Kasumi-1 (cell line): Measurements from ENCODE around the gene KIF2A.
"Not testable (repeated sequence)": the region's sequence is repeated elsewhere in the genome, so short reads cannot be mapped to it uniquely, and the experiment has no call there.

ENCODE experiments used
- DNase-seq, 2 experiments: peaks; one replicate each; lab custom pipeline; 2025; lab: John Stamatoyannopoulos, UW

Gene KIF2A

DNA sequence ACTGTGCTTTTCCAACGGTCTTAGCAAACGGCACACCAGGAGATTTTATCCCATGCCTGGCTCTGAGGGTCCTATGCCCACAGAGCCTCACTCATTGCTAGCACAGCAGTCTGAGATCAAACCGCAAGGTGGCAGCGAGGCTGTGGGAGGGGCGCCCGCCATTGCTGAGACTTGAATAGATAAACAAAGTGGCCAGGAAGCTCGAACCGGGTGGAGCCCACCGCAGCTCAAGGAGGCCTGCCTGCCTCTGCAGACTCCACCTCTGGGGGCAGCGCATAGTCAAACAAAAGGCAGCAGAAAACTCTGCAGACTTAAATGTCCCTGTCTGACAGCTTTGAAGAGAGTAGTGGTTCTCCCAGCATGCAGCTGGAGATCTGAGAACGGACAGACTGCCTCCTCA lies 14.2 kb upstream of the KIF2A start:
- not testable (repeated sequence) for DNase-seq

- no peak for DNase-seq
Observed at GRCh38 chr5:62296998-62297397, 9.0 kb upstream of the KIF2A start.

DNA sequence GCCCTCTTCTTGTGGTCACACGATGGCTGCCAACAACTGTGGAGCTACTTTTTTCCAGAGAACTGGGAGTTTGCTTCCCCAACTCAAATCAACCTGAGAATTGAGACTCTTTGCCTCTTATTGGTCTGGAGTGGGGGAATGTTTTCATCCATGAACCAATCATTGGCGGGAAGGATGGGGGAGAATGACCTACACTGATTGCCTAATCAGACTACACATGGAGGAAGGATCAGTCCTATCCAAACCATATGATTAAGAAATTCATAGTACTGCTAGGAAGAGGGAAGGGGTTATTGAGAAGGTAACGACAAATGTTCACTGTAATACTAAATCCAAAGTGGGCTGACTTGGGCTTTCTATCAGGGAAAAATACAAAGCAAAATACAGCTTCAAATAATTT lies 7.9 kb upstream of the KIF2A start:
- DNase-seq, result no peak

DNA sequence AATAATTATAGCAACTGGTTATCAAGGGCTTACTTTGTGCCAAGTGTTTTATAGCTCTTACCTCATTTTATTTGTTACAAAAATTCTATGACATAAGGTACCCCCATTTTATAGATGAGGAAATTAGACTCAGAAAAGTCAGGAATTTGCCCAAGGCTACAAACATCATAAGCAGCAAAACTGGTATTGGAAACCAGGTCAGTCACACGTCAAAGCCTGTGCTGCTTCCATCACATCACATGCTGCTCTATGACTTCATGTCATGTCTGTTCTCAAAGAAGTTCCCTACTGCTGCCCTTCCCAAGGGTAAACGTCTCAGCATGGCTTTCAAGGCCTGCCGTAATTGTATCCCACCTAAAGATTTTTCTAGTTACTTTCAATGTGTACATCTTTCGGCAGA lies 6.9 kb upstream of the KIF2A start:
- no peak for DNase-seq

DNA sequence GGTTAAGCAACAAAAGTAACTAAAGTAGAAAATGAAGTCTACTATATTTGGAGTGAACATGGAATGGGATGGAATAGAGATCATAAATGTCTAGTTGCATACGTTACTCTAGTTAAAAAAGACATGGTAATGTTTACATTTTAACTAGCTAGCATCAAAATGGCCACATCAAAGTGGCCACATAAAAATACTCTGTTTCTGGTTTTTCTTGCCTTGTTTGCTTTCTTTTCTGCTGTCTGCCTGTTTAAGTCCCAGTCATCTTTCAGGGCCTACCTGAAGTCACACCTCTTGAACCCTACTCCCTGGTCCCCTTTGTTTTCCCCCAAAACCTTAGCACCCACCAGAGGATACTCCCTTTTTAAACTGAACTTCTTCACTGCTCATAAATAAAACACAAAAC lies 6.4 kb upstream of the KIF2A start:
- DNase-seq, result no peak

GRCh38 chr5:62305358-62305714 lies 670 bp upstream of the KIF2A start:
- no peak for DNase-seq

DNA sequence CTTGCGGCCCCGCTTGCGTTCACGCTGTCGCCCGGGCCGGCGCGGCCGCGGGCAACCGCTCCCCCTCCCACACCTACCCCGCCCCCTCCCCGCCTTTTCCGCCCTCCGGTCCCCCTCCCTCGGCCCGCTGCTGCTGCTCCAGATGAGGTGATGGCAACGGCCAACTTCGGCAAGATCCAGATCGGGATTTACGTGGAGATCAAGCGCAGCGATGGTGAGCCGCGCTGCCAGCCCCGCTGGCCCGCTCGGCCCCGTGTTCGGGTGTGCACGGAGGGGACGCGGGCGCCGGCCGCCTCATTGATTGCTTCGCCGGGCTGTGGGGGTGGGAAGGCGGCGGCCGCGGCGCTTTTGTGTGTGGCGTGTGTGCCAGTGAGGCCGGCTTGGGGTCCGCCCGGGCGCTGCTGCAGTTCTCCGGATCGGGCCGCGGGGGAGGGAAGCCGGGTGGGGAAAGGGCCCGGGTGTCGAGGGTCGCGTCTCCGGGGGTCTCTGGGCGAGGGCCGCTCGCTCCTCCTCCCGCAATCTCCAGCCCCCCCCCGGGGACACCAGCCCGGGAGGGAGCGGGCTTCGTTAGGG lies 403 bp downstream of the KIF2A start:
- DNase-seq, result peak; percentile 64 to 76

DNA sequence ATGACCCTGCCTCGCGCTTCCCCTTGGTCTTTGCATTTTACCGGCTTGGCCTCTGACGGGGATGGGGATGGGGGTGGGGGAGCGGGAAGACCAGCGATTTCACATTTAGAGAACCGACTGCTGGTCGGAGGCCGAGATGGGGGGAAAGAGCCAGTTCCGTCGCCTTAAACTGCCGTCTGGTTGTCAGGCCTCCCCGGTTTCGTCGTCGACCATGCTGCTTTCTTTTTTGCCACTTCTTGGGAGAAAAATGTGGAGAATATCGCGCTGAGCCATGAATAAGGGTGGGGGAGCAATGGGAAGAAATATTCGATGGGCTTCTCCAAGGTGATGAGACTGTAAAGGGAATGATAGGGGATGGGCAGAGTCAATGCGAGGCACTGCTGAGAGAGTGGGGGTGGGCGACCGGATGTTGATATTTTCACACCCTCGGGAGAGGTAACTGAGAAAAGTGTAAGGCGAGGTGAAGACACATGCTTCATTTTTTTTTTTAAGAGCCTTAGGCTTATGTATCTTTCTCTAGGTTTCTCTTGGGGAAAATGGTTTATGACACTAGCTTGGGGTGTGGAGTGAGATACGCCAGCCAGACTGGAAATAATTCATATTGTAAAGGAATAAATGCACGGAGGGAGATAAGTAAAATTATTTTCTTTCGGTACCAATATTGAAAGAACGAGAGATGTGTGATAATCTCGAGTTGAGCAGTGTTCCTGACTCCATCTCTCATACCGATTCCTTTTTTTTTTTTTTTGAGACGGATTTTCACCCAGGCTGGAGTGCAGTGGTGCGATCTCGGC lies 1.1 kb downstream of the KIF2A start:
- peak; percentile 49 to 58 for DNase-seq

DNA sequence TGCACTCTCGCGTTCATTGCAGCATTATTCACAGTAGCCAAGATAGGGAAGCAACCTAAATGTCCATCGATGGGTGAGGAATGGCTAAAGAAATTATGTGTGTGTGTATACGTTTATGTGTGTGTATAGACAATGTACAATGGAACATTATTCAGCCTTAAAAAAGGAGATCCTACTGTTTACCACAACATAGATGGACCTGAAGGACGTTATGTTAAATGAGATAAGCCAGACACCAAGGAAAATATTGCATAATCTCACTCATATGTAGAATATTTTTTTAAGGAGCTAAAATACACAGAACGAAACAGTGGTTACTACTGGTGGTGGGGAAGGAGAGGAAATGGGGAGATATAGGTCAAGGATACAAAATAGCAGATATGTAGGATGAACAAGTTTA lies 2.4 kb downstream of the KIF2A start:
- DNase-seq, result no peak

GRCh38 chr5:62309107-62309506 lies 3.1 kb downstream of the KIF2A start:
- peak in 1 of 2 experiments; percentile 19 for DNase-seq

- DNase-seq, result no peak
Observed at GRCh38 chr5:62310426-62311143, 4.6 kb downstream of the KIF2A start.

GRCh38 chr5:62312036-62312435 lies 6.0 kb downstream of the KIF2A start:
- no peak for DNase-seq

GRCh38 chr5:62312674-62313073 lies 6.7 kb downstream of the KIF2A start:
- DNase-seq, result no peak

GRCh38 chr5:62314213-62314830 lies 8.3 kb downstream of the KIF2A start:
- DNase-seq, result no peak

DNA sequence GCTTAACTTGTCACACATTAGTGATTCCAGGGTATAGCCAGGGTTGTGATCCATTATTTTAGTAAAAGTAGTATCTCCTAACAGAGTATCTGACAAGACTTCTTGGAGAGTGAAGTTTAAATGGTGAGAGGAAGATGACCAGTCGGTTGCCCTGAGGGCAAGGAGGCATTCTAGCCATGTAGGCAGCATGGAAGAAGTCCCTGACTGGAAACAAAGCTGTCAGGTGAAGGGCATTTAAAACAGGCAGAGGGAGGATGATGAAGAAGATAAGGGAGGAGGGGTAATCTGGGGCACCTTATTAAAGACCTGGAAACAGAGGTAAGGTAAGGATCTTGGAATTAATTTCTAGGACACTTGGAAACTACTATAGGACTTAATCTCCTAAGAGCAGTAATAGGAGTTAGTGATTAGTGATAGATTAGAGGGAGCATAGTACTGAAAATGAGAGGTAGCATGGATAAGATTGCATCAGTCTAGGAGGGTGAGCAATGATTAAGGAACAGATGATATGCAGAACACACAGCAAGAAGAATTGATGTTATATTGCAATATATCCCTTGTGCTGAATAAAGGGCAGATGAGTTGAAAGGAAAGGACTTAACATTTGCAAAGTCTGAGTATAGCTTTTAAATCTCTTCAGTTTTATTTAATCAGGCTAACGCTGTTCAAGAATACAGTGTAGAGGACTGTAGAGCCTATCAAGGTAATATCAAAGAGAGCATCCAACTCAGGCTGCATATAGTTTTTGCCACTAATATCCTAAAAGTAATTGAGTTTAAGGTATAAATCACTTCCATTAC lies 9.6 kb downstream of the KIF2A start:
- DNase-seq, result no peak

GRCh38 chr5:62316176-62316502 lies 10.1 kb downstream of the KIF2A start:
- DNase-seq, result no peak

DNA sequence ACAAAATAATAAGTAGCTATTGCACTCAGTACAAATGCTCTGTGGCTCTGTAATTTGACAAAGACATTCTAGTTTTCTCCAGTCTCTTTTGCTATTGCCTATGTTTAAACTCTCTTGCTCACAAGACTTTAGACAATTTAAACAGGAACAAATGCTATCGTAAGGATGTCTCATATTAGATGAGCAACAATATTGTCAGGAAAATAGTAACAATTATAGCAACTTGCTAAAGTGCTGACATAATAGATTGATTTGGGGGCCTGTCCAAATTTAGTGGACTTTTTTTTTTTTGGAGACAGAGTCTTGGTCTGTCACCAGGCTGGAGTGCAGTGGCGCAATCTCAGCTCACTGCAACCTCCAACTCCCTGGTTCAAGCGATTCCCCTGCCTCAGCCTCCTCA lies 11.8 kb downstream of the KIF2A start:
- no peak for DNase-seq

DNA sequence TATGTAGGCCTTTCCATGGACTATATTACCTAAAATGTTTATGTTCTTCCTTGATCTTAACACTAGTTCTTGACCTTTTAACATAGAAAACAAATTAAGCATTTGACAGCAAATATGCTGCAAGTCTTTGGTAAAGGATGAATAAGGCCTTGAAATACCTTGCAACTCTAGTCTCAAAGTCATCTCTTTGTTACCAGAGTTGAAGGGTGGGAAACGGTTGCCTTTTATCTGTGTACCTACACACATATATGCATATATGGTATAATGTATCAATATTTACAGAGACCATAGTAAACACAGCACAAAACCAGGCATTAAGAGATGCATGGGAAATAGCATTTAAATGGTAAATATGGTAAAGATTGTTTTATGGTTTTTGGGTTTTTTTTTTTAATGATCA lies 16.5 kb downstream of the KIF2A start:
- no peak for DNase-seq

DNA sequence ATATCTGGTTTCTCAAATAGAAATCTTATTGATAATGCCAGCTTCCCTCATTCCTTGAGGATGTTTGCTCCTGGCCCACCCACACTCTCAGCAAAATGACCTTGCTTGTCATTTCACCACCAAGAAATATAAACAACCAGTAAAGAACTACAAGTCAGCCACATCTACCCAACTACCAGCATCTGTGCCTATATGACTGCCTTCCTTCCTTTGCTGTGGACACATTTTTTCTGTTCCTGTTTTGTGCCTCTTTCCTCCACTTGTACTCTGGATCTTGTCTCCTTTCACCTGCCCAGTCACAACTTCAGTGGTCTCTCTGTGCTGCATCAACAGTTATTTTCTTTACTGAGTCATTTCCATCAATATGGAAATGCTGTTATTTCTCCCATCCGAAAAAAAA lies 20.3 kb downstream of the KIF2A start:
- peak; percentile 39 to 56 for DNase-seq

DNA sequence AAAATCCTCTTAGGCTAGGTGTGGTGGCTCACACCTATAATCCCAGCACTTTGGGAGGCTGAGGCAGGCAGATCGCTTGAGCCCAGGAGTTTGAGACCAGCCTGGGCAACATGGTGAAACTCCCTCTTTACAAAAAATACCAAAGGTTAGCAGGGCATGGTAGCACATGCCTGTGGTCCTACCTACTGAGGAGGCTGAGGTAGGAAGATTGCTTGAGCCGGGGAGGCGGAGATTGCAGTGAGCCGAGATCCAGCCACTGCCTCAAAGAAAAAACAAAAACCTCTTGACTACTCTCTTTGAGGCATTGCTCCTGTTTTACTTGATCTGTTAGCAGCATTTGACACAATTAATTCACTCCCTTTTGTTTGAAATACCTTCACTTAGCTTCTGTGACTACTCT lies 20.7 kb downstream of the KIF2A start:
- DNase-seq, result no peak

DNA sequence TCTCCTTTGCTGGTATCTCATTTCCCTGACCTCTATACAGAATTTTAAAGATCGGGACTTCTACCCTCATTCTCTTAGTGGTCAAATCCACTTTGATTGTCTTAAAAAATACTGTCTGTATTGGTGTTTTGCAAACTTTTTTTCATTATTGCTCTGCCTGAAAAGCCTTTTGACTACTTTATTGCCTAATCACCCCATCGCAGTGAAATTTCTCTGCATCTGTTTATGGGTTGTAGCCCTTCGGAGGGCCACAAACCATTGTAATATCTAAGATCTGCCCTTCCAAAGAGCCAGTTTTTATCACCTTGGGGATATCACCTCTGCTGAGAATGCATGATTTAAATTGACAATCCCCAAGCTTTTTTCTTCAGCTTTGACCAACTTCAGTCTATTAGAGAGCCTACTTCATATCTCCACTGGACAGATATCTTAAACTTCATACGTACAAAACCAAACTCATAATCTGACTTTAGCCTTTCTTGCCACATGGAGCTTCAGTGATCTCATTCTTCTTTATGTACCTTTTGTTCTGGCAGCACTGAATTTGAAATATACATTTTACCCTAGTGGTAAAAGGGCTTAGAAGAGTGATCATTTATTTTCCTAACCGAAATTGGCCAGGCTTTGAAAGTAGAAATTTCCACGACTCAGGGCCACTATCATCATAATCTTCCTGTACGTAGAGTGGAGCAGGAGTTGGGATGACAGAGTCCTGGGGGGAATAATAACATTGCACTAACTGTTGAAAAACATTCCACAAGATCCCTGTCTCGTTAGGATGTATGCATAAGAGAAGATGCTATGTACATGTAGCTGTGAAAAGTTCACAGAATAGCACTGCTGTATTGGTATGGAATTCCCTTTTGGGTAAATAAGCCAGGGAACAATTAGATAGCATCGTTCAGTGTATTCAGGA lies 21.4 kb downstream of the KIF2A start:
- DNase-seq, result no peak
